Muscle layer of duodenum (tissue), 2 donors: ENCODE measurements around the gene ALKBH6.

Experiments used
- H3K27ac ChIP-seq: one replicate; pipeline ENCODE4 v1.7.0; 2013; ENCODE audit warnings: mild to moderate bottlenecking, low read length
- H3K27me3 ChIP-seq: one replicate; pipeline ENCODE4 v1.7.0; 2013; ENCODE audit warnings: low read depth, mild to moderate bottlenecking, control low read depth, low read length
- H3K36me3 ChIP-seq, 2 donors: one replicate each; pipeline ENCODE4 v1.7.0; 2013; ENCODE audit warnings: low read length in 2 of 2, control low read depth in 1 of 2, mild to moderate bottlenecking in 1 of 2; ENCODE audit not compliant: insufficient read depth in 2 of 2, control insufficient read depth in 1 of 2
- H3K4me1 ChIP-seq, 2 donors: one replicate each; pipeline ENCODE4 v1.7.0; 2013; ENCODE audit warnings: low read length in 2 of 2, mild to moderate bottlenecking in 2 of 2, control low read depth in 1 of 2, moderate library complexity in 1 of 2; ENCODE audit not compliant: insufficient read depth in 2 of 2, control insufficient read depth in 1 of 2
- H3K4me3 ChIP-seq, 2 donors: one replicate each; pipeline ENCODE4 v1.7.0; 2013; ENCODE audit warnings: low read length in 2 of 2, low read depth in 1 of 2, mild to moderate bottlenecking in 1 of 2
- H3K9me3 ChIP-seq, 2 donors: one replicate each; pipeline ENCODE4 v1.7.0; 2013; ENCODE audit warnings: low read length in 2 of 2, control low read depth in 1 of 2, mild to moderate bottlenecking in 1 of 2; ENCODE audit not compliant: control insufficient read depth in 1 of 2
- donor health status: healthy.

Gene ALKBH6

GRCh38 chr19:36028313-36029041 lies 14.5 kb upstream of the ALKBH6 start:
- Histone ChIP-seq H3K27ac (no peak overlapping the region), H3K27me3 (no peaks in the 10 kb centered on the region), H3K36me3 (peaks cover 5 to 31% of the 10 kb centered on the region in 2 donors), H3K4me1 (peaks cover 0 to 9% of the 10 kb centered on the region in 2 donors), H3K4me3 (no peak overlapping the region), H3K9me3 (no peaks in the 10 kb centered on the region)

- H3K27ac ChIP-seq: no peak overlapping the region
- no peaks in the 10 kb centered on the region for H3K9me3 ChIP-seq
- H3K27me3 ChIP-seq: no peaks in the 10 kb centered on the region
- peaks cover 5 to 37% of the 10 kb centered on the region in 2 donors for H3K36me3 ChIP-seq
- H3K4me3 ChIP-seq: no peak overlapping the region
- H3K4me1 ChIP-seq: peaks cover 0 to 4% of the 10 kb centered on the region in 2 donors
These were observed 13.7 kb upstream of the ALKBH6 start for GRCh38 chr19:36027696-36028095.

DNA sequence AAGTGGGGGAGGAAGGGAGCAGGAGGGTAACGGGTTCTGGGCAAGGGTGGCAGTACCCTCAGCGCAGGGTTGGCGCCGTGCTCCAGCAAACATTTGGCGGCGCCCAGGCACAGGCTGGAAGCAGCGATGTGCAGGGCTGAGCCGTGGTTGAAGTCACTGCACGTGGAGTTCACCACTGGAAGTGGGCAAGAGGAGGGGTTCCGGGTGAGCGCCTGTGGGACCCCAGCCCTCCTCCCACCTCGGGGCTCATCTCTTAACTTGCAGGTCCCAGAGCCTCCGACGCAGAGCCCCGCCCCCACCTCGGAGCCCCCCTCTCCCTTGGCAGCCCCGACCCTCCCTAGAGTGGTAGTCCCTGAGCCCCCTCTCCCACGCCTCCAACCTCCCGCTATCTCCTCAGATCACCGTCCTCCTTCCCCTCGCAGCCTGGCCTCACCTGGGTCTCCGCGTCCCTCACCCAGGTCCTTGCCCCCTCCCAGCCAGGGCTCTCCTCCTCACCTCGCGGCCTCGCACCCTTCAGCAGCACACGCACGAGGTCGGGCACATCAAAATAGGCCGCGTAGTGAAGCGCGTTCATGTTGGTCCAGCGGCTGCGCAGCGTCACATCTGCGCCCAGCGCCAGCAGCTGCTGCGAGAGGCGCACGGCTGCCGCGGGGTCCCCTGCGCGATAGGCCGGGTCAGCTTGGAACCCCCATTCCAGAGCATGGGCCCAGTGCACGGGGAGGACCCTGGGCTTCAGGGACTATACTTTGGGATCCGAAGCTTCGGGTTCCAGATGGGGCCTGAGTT lies 12.3 kb upstream of the ALKBH6 start:
- H3K36me3 ChIP-seq: peaks cover 10 to 47% of the 10 kb centered on the region in 2 donors

DNA sequence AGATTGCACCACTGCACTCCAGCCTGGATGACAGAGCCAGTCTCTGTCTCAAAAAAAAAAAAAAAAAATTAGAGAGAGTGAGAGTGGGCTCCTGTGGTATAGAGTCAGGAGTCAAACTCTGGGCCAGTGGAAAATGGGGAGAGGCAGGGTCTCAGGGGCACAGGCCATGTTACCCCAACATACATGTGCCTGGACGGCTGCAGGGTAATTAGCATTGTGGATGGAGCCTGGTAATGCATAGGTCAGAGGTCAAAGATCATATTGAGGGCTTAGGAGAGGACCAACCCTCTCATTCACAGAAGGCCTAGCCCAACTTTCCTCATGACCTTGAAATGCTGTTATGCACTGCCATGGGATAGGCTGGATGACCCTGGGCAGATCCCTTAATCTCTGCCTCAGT lies 11.5 kb upstream of the ALKBH6 start:
- Histone ChIP-seq H3K9me3 (no peaks in the 10 kb centered on the region), H3K4me3 (no peak overlapping the region), H3K27me3 (no peaks in the 10 kb centered on the region), H3K27ac (no peak overlapping the region), H3K4me1 (no peaks in the 10 kb centered on the region), H3K36me3 (peaks cover 10 to 54% of the 10 kb centered on the region in 2 donors)

More for the DNA sequence above, 12.3 kb upstream of the ALKBH6 start:
- no peak overlapping the region for H3K4me3 ChIP-seq
- no peaks in the 10 kb centered on the region for H3K4me1 ChIP-seq
- H3K27me3 ChIP-seq: no peaks in the 10 kb centered on the region
- no peak overlapping the region for H3K27ac ChIP-seq
- H3K9me3 ChIP-seq: no peaks in the 10 kb centered on the region

DNA sequence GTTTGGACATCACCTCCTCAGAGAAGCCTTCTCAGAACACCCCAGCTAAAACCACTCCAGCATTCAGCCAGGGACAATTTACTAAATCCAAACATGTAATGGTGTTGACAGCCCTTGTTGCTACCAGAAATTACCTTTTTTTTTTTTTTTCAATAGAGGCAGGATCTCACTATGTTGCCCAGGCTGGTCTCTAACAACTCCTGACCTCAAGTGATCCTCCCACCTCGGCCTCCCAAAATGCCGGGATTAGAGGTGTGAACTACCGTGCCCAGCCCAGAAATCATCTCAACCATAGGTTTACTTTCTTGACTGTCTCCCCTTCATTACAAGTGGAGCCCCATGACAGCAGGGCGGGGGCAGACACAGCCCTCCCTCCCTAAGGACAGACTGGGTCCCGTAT lies 9.4 kb upstream of the ALKBH6 start:
- no peaks in the 10 kb centered on the region for H3K4me1 ChIP-seq
- H3K36me3 ChIP-seq: peaks cover 10 to 55% of the 10 kb centered on the region in 2 donors
- H3K9me3 ChIP-seq: no peaks in the 10 kb centered on the region
- H3K27ac ChIP-seq: no peak overlapping the region
- no peak overlapping the region for H3K4me3 ChIP-seq
- no peaks in the 10 kb centered on the region for H3K27me3 ChIP-seq

GRCh38 chr19:36019061-36019670 lies 5.2 kb upstream of the ALKBH6 start:
- Histone ChIP-seq H3K9me3 (no peaks in the 10 kb centered on the region), H3K4me1 (peaks cover 3 to 5% of the 10 kb centered on the region in 2 donors), H3K27ac (no peak overlapping the region), H3K36me3 (peaks cover 9 to 56% of the 10 kb centered on the region in 2 donors), H3K27me3 (no peaks in the 10 kb centered on the region), H3K4me3 (no peak overlapping the region)

- Histone ChIP-seq H3K4me1 (peaks cover 6 to 18% of the 10 kb centered on the region in 2 donors), H3K27ac (peak overlapping the region; percentile 94)
These were observed 567 bp downstream of the ALKBH6 start for GRCh38 chr19:36013280-36014011.

DNA sequence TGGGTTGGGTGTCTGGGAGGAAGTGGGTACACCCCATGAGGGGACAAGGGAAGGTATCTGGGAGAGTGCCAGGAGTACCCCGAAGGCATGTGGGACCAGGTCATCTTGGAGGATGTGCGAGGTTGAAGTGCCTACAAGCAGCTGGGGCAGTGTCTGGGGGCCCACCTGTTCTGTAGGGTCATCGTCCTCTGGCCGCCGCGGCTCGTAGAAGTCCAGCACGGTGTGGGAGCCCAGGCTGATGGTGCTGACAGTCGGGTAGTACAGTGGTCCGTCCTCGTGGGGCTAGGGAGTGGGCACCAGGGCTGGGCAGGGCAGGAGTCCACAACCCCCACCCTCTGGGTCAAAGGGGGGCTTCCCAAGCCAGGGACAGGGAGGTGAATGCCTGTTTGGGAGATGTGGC lies 3.6 kb downstream of the ALKBH6 start:
- H3K9me3 ChIP-seq: no peaks in the 10 kb centered on the region
- H3K27ac ChIP-seq: no peak overlapping the region
- no peak overlapping the region for H3K4me3 ChIP-seq
- peaks cover 6 to 18% of the 10 kb centered on the region in 2 donors for H3K4me1 ChIP-seq
- H3K27me3 ChIP-seq: no peaks in the 10 kb centered on the region
- H3K36me3 ChIP-seq: no peaks in the 10 kb centered on the region

More at GRCh38 chr19:36013280-36014011, 567 bp downstream of the ALKBH6 start:
- Histone ChIP-seq H3K36me3 (peaks cover 4 to 27% of the 10 kb centered on the region in 2 donors), H3K9me3 (no peaks in the 10 kb centered on the region), H3K27me3 (no peaks in the 10 kb centered on the region), H3K4me3 (peak overlapping the region; percentile 82 to 87)

GRCh38 chr19:36009633-36010379 lies 4.2 kb downstream of the ALKBH6 start:
- H3K27ac ChIP-seq: no peak overlapping the region
- peak overlapping the region; percentile 33 to 48 for H3K4me3 ChIP-seq
- no peaks in the 10 kb centered on the region for H3K27me3 ChIP-seq
- no peaks in the 10 kb centered on the region for H3K36me3 ChIP-seq
- peaks cover 6 to 17% of the 10 kb centered on the region in 2 donors for H3K4me1 ChIP-seq
- no peaks in the 10 kb centered on the region for H3K9me3 ChIP-seq

DNA sequence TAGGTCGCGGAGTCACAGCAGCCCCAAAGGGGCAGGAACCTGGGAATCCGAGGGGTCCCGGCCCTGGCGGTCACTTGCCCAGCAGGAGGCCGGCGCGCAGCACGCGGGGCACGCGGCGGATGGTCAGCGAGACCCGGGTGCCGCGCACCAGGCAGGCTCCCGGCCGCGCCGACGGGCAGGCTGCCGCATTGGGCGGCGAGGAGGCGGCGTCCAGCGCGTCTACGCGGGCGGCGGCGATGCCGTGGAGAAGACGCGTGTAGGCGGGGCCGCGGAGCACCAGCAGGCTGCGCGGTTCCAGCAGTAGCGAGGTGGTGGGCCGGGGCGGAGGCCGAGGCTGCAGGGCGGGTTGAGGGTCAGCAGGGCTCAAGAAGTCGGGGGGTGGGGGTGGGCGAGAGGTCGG lies 4.8 kb downstream of the ALKBH6 start:
- Histone ChIP-seq H3K27ac (no peak overlapping the region), H3K9me3 (no peaks in the 10 kb centered on the region), H3K36me3 (no peaks in the 10 kb centered on the region), H3K4me3 (peak overlapping the region; percentile 33 to 48), H3K4me1 (peaks cover 3 to 13% of the 10 kb centered on the region in 2 donors), H3K27me3 (no peaks in the 10 kb centered on the region)
